Measurements from ENCODE around the gene KIF26A. TPM values are rescaled to one million over a fixed set of nuclear protein-coding genes. Genes with fewer than 3 reads are reported as not detected.

KIF26A gene
- total and polyA plus RNA-seq, 2 experiments from 2014 or later, result 5.6 to 103 TPM

GRCh38 chr14:104179564-104180129 lies 41.3 kb downstream of the KIF26A start:
- Mint-ChIP-seq H3K27ac (no peak overlapping the region), H3K4me1 (no peaks in the 10 kb centered on the region), H3K36me3 (ENCODE audit: low read depth) (0 out of 3 replicates have a peak, but pooled peaks cover 2% of the 10 kb centered on the region), H3K27me3 (ENCODE audit: insufficient read depth, low read depth, poor library complexity) (peaks cover 6% of the 10 kb centered on the region), H3K4me3 (no peak overlapping the region), H3K9me3 (no peaks in the 10 kb centered on the region)
- Histone ChIP-seq H3K27me3 (ENCODE audit: insufficient read depth) (no peaks in the 10 kb centered on the region), H3K4me3 (no peak overlapping the region), H4K20me1 (replicated peaks; ENCODE audit: insufficient read depth) (no peaks in the 10 kb centered on the region), H3K36me3 (ENCODE audit: insufficient read depth) (no peaks in the 10 kb centered on the region), H3F3A (replicated peaks; ENCODE audit: low read depth) (no peaks in the 10 kb centered on the region), H3K4me2 (no peak overlapping the region), H3K9me2 (ENCODE audit: insufficient read depth) (no peaks in the 10 kb centered on the region), H3K4me1 (ENCODE audit: insufficient read depth) (no peaks in the 10 kb centered on the region), H2AFZ (no peak overlapping the region), H3K79me2 (replicated peaks; ENCODE audit: insufficient read depth) (no peaks in the 10 kb centered on the region), H3K27ac (ENCODE audit: low read depth) (no peak overlapping the region)
- DNase-seq (ENCODE audit: low spot score) (no peak), ATAC-seq (no peak)
- TF ChIP-seq POLR2AphosphoS5 (IDR thresholded peaks at IDR 0.05; ENCODE audit: low read depth), result no peak
- TF ChIP-seq EZH2phosphoT487 (IDR thresholded peaks at IDR 0.05; ENCODE audit: unreplicated experiment), result no peak
- no peak for TF ChIP-seq CTCF (conservative IDR thresholded peaks at IDR 0.05; ENCODE audit: low read depth in 2 of 2)
- TF ChIP-seq, protein P1, sequence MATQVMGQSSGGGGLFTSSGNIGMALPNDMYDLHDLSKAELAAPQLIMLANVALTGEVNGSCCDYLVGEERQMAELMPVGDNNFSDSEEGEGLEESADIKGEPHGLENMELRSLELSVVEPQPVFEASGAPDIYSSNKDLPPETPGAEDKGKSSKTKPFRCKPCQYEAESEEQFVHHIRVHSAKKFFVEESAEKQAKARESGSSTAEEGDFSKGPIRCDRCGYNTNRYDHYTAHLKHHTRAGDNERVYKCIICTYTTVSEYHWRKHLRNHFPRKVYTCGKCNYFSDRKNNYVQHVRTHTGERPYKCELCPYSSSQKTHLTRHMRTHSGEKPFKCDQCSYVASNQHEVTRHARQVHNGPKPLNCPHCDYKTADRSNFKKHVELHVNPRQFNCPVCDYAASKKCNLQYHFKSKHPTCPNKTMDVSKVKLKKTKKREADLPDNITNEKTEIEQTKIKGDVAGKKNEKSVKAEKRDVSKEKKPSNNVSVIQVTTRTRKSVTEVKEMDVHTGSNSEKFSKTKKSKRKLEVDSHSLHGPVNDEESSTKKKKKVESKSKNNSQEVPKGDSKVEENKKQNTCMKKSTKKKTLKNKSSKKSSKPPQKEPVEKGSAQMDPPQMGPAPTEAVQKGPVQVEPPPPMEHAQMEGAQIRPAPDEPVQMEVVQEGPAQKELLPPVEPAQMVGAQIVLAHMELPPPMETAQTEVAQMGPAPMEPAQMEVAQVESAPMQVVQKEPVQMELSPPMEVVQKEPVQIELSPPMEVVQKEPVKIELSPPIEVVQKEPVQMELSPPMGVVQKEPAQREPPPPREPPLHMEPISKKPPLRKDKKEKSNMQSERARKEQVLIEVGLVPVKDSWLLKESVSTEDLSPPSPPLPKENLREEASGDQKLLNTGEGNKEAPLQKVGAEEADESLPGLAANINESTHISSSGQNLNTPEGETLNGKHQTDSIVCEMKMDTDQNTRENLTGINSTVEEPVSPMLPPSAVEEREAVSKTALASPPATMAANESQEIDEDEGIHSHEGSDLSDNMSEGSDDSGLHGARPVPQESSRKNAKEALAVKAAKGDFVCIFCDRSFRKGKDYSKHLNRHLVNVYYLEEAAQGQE (IDR thresholded peaks at IDR 0.05; ENCODE audit: unreplicated experiment), result no peak
- TF ChIP-seq, protein P2, sequence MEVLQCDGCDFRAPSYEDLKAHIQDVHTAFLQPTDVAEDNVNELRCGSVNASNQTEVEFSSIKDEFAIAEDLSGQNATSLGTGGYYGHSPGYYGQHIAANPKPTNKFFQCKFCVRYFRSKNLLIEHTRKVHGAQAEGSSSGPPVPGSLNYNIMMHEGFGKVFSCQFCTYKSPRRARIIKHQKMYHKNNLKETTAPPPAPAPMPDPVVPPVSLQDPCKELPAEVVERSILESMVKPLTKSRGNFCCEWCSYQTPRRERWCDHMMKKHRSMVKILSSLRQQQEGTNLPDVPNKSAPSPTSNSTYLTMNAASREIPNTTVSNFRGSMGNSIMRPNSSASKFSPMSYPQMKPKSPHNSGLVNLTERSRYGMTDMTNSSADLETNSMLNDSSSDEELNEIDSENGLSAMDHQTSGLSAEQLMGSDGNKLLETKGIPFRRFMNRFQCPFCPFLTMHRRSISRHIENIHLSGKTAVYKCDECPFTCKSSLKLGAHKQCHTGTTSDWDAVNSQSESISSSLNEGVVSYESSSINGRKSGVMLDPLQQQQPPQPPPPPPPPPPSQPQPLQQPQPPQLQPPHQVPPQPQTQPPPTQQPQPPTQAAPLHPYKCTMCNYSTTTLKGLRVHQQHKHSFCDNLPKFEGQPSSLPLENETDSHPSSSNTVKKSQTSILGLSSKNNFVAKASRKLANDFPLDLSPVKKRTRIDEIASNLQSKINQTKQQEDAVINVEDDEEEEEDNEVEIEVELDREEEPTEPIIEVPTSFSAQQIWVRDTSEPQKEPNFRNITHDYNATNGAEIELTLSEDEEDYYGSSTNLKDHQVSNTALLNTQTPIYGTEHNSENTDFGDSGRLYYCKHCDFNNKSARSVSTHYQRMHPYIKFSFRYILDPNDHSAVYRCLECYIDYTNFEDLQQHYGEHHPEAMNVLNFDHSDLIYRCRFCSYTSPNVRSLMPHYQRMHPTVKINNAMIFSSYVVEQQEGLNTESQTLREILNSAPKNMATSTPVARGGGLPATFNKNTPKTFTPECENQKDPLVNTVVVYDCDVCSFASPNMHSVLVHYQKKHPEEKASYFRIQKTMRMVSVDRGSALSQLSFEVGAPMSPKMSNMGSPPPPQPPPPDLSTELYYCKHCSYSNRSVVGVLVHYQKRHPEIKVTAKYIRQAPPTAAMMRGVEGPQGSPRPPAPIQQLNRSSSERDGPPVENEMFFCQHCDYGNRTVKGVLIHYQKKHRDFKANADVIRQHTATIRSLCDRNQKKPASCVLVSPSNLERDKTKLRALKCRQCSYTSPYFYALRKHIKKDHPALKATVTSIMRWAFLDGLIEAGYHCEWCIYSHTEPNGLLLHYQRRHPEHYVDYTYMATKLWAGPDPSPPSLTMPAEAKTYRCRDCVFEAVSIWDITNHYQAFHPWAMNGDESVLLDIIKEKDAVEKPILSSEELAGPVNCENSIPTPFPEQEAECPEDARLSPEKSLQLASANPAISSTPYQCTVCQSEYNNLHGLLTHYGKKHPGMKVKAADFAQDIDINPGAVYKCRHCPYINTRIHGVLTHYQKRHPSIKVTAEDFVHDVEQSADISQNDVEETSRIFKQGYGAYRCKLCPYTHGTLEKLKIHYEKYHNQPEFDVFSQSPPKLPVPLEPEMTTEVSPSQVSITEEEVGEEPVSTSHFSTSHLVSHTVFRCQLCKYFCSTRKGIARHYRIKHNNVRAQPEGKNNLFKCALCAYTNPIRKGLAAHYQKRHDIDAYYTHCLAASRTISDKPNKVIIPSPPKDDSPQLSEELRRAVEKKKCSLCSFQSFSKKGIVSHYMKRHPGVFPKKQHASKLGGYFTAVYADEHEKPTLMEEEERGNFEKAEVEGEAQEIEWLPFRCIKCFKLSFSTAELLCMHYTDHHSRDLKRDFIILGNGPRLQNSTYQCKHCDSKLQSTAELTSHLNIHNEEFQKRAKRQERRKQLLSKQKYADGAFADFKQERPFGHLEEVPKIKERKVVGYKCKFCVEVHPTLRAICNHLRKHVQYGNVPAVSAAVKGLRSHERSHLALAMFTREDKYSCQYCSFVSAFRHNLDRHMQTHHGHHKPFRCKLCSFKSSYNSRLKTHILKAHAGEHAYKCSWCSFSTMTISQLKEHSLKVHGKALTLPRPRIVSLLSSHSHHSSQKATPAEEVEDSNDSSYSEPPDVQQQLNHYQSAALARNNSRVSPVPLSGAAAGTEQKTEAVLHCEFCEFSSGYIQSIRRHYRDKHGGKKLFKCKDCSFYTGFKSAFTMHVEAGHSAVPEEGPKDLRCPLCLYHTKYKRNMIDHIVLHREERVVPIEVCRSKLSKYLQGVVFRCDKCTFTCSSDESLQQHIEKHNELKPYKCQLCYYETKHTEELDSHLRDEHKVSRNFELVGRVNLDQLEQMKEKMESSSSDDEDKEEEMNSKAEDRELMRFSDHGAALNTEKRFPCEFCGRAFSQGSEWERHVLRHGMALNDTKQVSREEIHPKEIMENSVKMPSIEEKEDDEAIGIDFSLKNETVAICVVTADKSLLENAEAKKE (CRISPR knock-in tag; IDR thresholded peaks at IDR 0.05), result no peak
- TF ChIP-seq JUNB (IDR thresholded peaks at IDR 0.05; ENCODE audit: unreplicated experiment), result no peak
- no peak for TF ChIP-seq EZH2 (IDR thresholded peaks at IDR 0.05; ENCODE audit: low read depth, unreplicated experiment)
- TF ChIP-seq, protein P3, sequence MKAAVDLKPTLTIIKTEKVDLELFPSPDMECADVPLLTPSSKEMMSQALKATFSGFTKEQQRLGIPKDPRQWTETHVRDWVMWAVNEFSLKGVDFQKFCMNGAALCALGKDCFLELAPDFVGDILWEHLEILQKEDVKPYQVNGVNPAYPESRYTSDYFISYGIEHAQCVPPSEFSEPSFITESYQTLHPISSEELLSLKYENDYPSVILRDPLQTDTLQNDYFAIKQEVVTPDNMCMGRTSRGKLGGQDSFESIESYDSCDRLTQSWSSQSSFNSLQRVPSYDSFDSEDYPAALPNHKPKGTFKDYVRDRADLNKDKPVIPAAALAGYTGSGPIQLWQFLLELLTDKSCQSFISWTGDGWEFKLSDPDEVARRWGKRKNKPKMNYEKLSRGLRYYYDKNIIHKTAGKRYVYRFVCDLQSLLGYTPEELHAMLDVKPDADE (IDR thresholded peaks at IDR 0.05), result no peak
- TF ChIP-seq STAT1 (IDR thresholded peaks at IDR 0.05; ENCODE audit: unreplicated experiment), result no peak
- TF ChIP-seq ZNF331 (CRISPR knock-in tag; IDR thresholded peaks at IDR 0.05; ENCODE audit: low read depth), result no peak
- no peak for TF ChIP-seq NANOG (IDR thresholded peaks at IDR 0.05; ENCODE audit: borderline replicate concordance)
- no peak for TF ChIP-seq CREB1 (CRISPR knock-in tag; IDR thresholded peaks at IDR 0.05; ENCODE audit: low read depth)
- no peak for TF ChIP-seq ZNF114 (CRISPR knock-in tag; IDR thresholded peaks at IDR 0.05)
